CD1c-positive myeloid dendritic cell (primary cell): ENCODE data around the gene GPR34.
A peak's percentile ranks its signal among the peaks of the same experiment; 100 is the strongest.
"Not testable (repeated sequence)": the region's sequence is repeated elsewhere in the genome, so short reads cannot be mapped to it uniquely, and the experiment has no call there.

Source experiments
- DNase-seq: peaks from one replicate; pipeline ENCODE4 v3.0.0-alpha.2; 2016; ENCODE audit errors: extremely low spot score

The GPR34 gene

GRCh38 chrX:41688835-41689234 lies at the start of gene GPR34:
Gene GPR34 (plus strand): TSS chrX:41688973. CDS start chrX:41695634, 6,661 bp downstream.
- DNase-seq: no peak

GRCh38 chrX:41646201-41646600 lies 42.6 kb upstream of the GPR34 start:
- DNase-seq: not testable (repeated sequence)

- DNase-seq: no peak
Observed at GRCh38 chrX:41653125-41653524, 35.6 kb upstream of the GPR34 start.

GRCh38 chrX:41655101-41655500 lies 33.7 kb upstream of the GPR34 start:
- no peak for DNase-seq

- DNase-seq: no peak
Observed at GRCh38 chrX:41655631-41656030, 33.1 kb upstream of the GPR34 start.

GRCh38 chrX:41661366-41662095 lies 27.2 kb upstream of the GPR34 start:
- DNase-seq: no peak

- no peak for DNase-seq
Observed at GRCh38 chrX:41664375-41664901, 24.3 kb upstream of the GPR34 start.

GRCh38 chrX:41664908-41665307 lies 23.9 kb upstream of the GPR34 start:
- DNase-seq: no peak

- no peak for DNase-seq
Observed at GRCh38 chrX:41665686-41666085, 23.1 kb upstream of the GPR34 start.

- peak; percentile 14 for DNase-seq
Observed at GRCh38 chrX:41666251-41666650, 22.5 kb upstream of the GPR34 start.

- DNase-seq: no peak
Observed at GRCh38 chrX:41667631-41668030, 21.1 kb upstream of the GPR34 start.

- DNase-seq: no peak
Observed at GRCh38 chrX:41670112-41670511, 18.7 kb upstream of the GPR34 start.

- no peak for DNase-seq
Observed at GRCh38 chrX:41671082-41671481, 17.7 kb upstream of the GPR34 start.

GRCh38 chrX:41672643-41673042 lies 16.1 kb upstream of the GPR34 start:
- no peak for DNase-seq

- not testable (repeated sequence) for DNase-seq
Observed at GRCh38 chrX:41676361-41676760, 12.4 kb upstream of the GPR34 start.

- DNase-seq: peak; percentile 30
Observed at GRCh38 chrX:41677183-41678060, 11.4 kb upstream of the GPR34 start.

- DNase-seq: no peak
Observed at GRCh38 chrX:41684138-41684537, 4.6 kb upstream of the GPR34 start.

- DNase-seq: no peak
Observed at GRCh38 chrX:41684940-41685339, 3.8 kb upstream of the GPR34 start.

GRCh38 chrX:41686788-41687187 lies 2.0 kb upstream of the GPR34 start:
- DNase-seq: peak; percentile 37

GRCh38 chrX:41688156-41688555 lies 617 bp upstream of the GPR34 start:
- peak; percentile 28 for DNase-seq

- DNase-seq: no peak
Observed at GRCh38 chrX:41689711-41690110, 938 bp downstream of the GPR34 start.

GRCh38 chrX:41692162-41692749 lies 3.5 kb downstream of the GPR34 start:
- no peak for DNase-seq
